Neural progenitor cell (in vitro differentiated cells): Measurements from ENCODE around the gene CHST15. TPM values are rescaled to one million over a fixed set of nuclear protein-coding genes. Genes with fewer than 3 reads are reported as not detected.

Source experiments
- DNase-seq: peaks from one replicate; pipeline ENCODE4 v3.0.0-alpha.2; 2016; ENCODE audit warnings: low spot score
- H2AFZ ChIP-seq: fragments of 200-600 bp; sonication (generic); replicated peaks from 2 replicates; pipeline ENCODE4 v1.6.1; 2016; ENCODE audit warnings: antibody characterized with exemption
- H3F3A ChIP-seq: fragments of 200-600 bp; sonication (generic); 2 replicates; pipeline ENCODE4 v1.6.1; 2016; ENCODE audit warnings: antibody characterized with exemption, low read depth
- H3K27ac ChIP-seq: fragments of 200-600 bp; sonication (generic); 2 replicates; pipeline ENCODE4 v1.5.1; 2016; ENCODE audit warnings: mild to moderate bottlenecking
- H3K27me3 ChIP-seq: fragments of 200-600 bp; sonication (generic); 2 replicates; pipeline ENCODE4 v1.6.1; 2016; ENCODE audit warnings: mild to moderate bottlenecking, moderate library complexity
- H3K36me3 ChIP-seq: fragments of 200-600 bp; sonication (generic); 2 replicates; pipeline ENCODE4 v1.5.1; 2016
- H3K4me1 ChIP-seq: fragments of 200-600 bp; sonication (generic); 2 replicates; pipeline ENCODE4 v1.6.1; 2016; ENCODE audit warnings: mixed run types
- H3K4me2 ChIP-seq: fragments of 200-600 bp; sonication (generic); 2 replicates; pipeline ENCODE4 v1.6.1; 2016
- H3K4me3 ChIP-seq: fragments of 200-600 bp; sonication (generic); 2 replicates; pipeline ENCODE4 v1.5.1; 2016
- H3K79me2 ChIP-seq: fragments of 200-600 bp; sonication (generic); 2 replicates; pipeline ENCODE4 v1.6.1; 2016; ENCODE audit warnings: low read depth
- H3K9ac ChIP-seq: fragments of 200-600 bp; sonication (generic); 2 replicates; pipeline ENCODE4 v1.6.1; 2016
- H3K9me3 ChIP-seq: fragments of 200-600 bp; sonication (generic); 2 replicates; pipeline ENCODE4 v1.5.1; 2016; ENCODE audit warnings: low read depth
- H4K20me1 ChIP-seq: fragments of 200-600 bp; sonication (generic); 2 replicates; pipeline ENCODE4 v1.6.1; 2016; ENCODE audit warnings: low read depth
- H3K27ac Mint-ChIP-seq: 3 replicates; pipeline ENCODE4 v1.8.0; 2021; ENCODE audit warnings: mixed read lengths
- H3K27me3 Mint-ChIP-seq: 2 replicates; pipeline ENCODE4 v1.8.0; 2022; ENCODE audit warnings: low read depth, mild to moderate bottlenecking, inconsistent platforms, moderate library complexity, mixed read lengths; ENCODE audit not compliant: insufficient read depth
- H3K36me3 Mint-ChIP-seq: 3 replicates; pipeline ENCODE4 v1.8.0; 2021; ENCODE audit warnings: mixed read lengths
- H3K4me1 Mint-ChIP-seq: 3 replicates; pipeline ENCODE4 v1.8.0; 2021; ENCODE audit warnings: mixed read lengths
- H3K4me3 Mint-ChIP-seq: 3 replicates; pipeline ENCODE4 v1.8.0; 2021; ENCODE audit warnings: mild to moderate bottlenecking, moderate library complexity, mixed read lengths
- H3K9me3 Mint-ChIP-seq: 3 replicates; pipeline ENCODE4 v1.8.0; 2020; ENCODE audit warnings: mixed read lengths
- EZH2 ChIP-seq: fragments of 200-600 bp; sonication (generic); IDR thresholded peaks from 2 replicates; pipeline ENCODE4 v1.6.1; 2017; ENCODE audit warnings: antibody characterized with exemption, mild to moderate bottlenecking, moderate library complexity
- EZH2phosphoT487 ChIP-seq: fragments of 200-600 bp; sonication (generic); IDR thresholded peaks from 2 replicates; pipeline ENCODE4 v1.6.1; 2017; ENCODE audit warnings: antibody characterized with exemption
- total RNA-seq: library from RNA; depleted of rRNA; stranded (reverse); fragments of >200 nt; gene quantifications from 2 replicates; pipeline ENCODE4 v1.2.3, GENCODE V29; 2015; ENCODE audit warnings: low replicate concordance
- TF ChIP-seq, protein P1 (sequence below): fragments of 200-600 bp; sonication (generic); IDR thresholded peaks from 2 replicates; pipeline ENCODE4 v1.5.1; 2017; ENCODE audit warnings: antibody characterized with exemption, mild to moderate bottlenecking

The CHST15 gene
- total RNA-seq, 1 donor from 2014 or later, result 0.54 TPM

DNA sequence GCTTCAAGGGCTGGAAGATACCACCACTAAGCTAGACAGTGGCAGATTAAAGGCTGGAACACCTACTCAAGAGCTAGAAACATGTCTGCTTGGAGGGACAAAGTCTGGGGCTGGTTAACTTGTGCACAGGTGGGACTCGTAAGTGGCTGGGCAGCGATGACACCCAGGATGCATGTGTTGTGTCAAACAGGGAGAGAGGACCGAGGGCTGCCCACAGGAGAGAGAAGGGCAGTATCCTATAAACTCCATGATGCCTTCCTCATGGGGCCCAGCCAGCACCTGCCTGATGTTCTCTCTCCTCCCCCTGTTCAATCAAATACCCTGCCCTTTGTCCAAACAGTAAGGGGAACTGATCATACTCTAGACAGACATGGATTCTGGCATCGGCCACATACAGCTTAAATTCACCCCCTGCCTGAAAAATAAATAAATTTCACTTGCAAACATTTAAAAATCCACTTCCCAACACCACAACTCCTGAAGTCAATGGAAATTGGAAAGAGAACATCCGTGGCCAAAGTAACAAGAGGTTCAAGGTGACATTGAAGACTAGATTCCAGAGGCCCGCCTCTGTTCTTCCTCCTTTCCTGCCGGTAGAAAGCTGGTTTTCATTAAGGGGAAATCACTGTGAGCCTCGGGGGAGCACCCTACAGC lies 50.6 kb downstream of the CHST15 start:
- no peaks in the 10 kb centered on the region for H4K20me1 ChIP-seq
- H3F3A ChIP-seq, result peaks cover under 1% of the 10 kb centered on the region
- H3K36me3 ChIP-seq, result no peaks in the 10 kb centered on the region
- DNase-seq, result no peak
- no peaks in the 10 kb centered on the region for H3K27me3 ChIP-seq
- H3K79me2 ChIP-seq, result no peaks in the 10 kb centered on the region
- H3K4me3 ChIP-seq, result no peak overlapping the region
- Mint-ChIP-seq H3K27ac (no peak overlapping the region), H3K4me1 (peaks cover 24% of the 10 kb centered on the region), H3K36me3 (peaks cover 21% of the 10 kb centered on the region), H3K27me3 (no peaks in the 10 kb centered on the region), H3K4me3 (no peak overlapping the region), H3K9me3 (peaks cover 4% of the 10 kb centered on the region)
- no peak overlapping the region for H3K4me2 ChIP-seq
- TF ChIP-seq, protein P1, sequence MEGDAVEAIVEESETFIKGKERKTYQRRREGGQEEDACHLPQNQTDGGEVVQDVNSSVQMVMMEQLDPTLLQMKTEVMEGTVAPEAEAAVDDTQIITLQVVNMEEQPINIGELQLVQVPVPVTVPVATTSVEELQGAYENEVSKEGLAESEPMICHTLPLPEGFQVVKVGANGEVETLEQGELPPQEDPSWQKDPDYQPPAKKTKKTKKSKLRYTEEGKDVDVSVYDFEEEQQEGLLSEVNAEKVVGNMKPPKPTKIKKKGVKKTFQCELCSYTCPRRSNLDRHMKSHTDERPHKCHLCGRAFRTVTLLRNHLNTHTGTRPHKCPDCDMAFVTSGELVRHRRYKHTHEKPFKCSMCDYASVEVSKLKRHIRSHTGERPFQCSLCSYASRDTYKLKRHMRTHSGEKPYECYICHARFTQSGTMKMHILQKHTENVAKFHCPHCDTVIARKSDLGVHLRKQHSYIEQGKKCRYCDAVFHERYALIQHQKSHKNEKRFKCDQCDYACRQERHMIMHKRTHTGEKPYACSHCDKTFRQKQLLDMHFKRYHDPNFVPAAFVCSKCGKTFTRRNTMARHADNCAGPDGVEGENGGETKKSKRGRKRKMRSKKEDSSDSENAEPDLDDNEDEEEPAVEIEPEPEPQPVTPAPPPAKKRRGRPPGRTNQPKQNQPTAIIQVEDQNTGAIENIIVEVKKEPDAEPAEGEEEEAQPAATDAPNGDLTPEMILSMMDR, result no peak
- TF ChIP-seq EZH2 (no peak), EZH2phosphoT487 (no peak)
- H3K9me3 ChIP-seq, result no peaks in the 10 kb centered on the region
- no peak overlapping the region for H3K9ac ChIP-seq
- no peak overlapping the region for H3K27ac ChIP-seq
- no peaks in the 10 kb centered on the region for H3K4me1 ChIP-seq
- H2AFZ ChIP-seq, result no peak overlapping the region

DNA sequence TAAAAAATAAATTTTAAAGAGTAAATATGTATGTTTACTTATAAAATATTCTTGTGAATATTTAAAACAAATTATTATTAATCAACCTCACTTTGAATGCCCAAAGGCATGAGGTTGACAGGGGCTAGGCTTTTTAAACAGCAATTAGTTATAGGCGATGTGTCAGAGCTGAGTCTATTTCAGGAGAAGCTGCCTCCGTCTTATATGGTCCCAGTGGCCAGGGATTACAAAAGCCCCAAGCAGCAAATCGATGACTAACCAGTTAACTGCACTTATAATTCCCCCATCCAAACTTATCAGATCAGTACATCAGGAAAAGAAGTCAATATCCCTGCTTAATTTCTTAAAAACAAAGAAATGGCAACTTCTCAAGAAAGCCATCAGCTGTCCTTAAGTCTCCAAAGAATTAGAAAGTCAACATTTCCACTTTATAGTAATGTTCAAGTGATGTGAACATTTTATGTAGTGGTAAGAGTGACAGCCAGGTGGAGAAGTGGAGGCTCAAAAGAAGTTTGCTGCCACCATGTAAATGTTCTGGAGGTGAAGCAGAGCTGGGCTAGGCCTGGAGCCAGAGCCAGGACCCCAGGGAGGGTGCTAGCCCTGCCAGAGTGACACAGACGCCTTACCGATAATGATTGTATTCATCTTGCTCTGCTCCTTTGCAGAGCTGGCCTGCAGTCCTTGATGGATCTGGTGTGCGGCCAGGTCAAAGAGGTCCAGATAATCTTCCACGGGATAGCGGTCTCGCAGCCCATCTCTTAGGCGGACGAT lies 51.5 kb downstream of the CHST15 start:
- Histone ChIP-seq H3K27ac (no peak overlapping the region), H3K4me3 (no peak overlapping the region), H3F3A (no peaks in the 10 kb centered on the region), H3K79me2 (no peaks in the 10 kb centered on the region), H3K9me3 (no peaks in the 10 kb centered on the region), H3K4me1 (no peaks in the 10 kb centered on the region), H3K36me3 (no peaks in the 10 kb centered on the region), H3K27me3 (no peaks in the 10 kb centered on the region), H3K9ac (no peak overlapping the region), H2AFZ (no peak overlapping the region), H4K20me1 (no peaks in the 10 kb centered on the region), H3K4me2 (no peak overlapping the region)
- Mint-ChIP-seq H3K36me3 (peaks cover 21% of the 10 kb centered on the region), H3K27me3 (peaks cover 1% of the 10 kb centered on the region), H3K27ac (no peak overlapping the region), H3K4me1 (peaks cover 18% of the 10 kb centered on the region), H3K9me3 (peaks cover 4% of the 10 kb centered on the region), H3K4me3 (no peak overlapping the region)
- DNase-seq, result no peak
- no peak for TF ChIP-seq EZH2
- TF ChIP-seq, protein P1, result no peak
- no peak for TF ChIP-seq EZH2phosphoT487

DNA sequence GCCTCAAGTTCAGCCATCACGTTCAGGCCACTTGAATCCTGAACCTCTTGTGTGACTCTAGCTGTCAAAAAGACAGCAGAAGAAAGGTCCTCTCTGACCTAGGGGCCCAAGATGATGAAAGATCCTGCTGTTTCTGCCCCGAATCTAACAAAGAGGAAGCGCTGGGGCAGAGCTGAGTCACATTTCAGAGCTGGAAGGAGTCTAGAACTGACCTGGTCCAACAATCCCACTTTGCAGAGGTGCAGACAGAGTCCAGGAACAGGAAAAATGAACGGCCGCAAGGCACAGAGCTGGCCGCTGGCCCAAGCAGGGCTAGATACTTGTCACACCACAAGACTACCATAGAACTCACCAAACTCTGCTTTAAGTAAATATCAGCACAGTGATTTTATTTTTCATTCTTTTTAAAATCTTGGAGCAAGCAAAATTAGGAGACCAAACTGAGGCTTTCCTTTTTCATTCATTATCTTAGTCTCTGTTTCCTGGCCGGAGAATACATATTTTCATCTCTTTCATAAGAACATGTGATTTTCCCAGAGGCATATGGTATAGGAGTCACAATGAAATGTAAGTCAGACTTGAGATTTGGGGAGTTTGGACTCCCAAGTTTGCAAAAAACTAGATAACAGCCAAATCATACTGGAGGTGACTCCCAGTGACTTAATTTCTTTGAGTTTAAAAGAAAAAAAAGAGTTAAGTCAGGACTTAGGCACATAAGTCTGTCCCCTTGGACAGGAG lies 52.8 kb downstream of the CHST15 start:
- no peak overlapping the region for H3K27ac Mint-ChIP-seq
- no peak for DNase-seq

More for the DNA sequence above, 52.8 kb downstream of the CHST15 start:
- no peaks in the 10 kb centered on the region for H3K9me3 ChIP-seq
- no peak overlapping the region for H3K9ac ChIP-seq
- H3K27me3 ChIP-seq, result no peaks in the 10 kb centered on the region
- no peaks in the 10 kb centered on the region for H3F3A ChIP-seq
- Mint-ChIP-seq H3K4me3 (no peak overlapping the region), H3K9me3 (no peaks in the 10 kb centered on the region), H3K4me1 (peaks cover 21% of the 10 kb centered on the region), H3K36me3 (peaks cover 15% of the 10 kb centered on the region), H3K27me3 (peaks cover 2% of the 10 kb centered on the region)
- no peak overlapping the region for H3K27ac ChIP-seq
- H2AFZ ChIP-seq, result no peak overlapping the region
- TF ChIP-seq, protein P1, result no peak
- TF ChIP-seq EZH2phosphoT487 (no peak), EZH2 (no peak)
- H4K20me1 ChIP-seq, result no peaks in the 10 kb centered on the region
- H3K4me2 ChIP-seq, result no peak overlapping the region
- H3K4me1 ChIP-seq, result no peaks in the 10 kb centered on the region
- no peak overlapping the region for H3K4me3 ChIP-seq
- no peaks in the 10 kb centered on the region for H3K36me3 ChIP-seq
- H3K79me2 ChIP-seq, result no peaks in the 10 kb centered on the region
